SK-N-DZ (cell line): ENCODE data around the gene TRIM17.

ENCODE experiments used
- DNase-seq: peaks from one replicate; pipeline ENCODE4 v3.0.0-alpha.2; 2015; ENCODE audit warnings: low spot score

TRIM17 gene

DNA sequence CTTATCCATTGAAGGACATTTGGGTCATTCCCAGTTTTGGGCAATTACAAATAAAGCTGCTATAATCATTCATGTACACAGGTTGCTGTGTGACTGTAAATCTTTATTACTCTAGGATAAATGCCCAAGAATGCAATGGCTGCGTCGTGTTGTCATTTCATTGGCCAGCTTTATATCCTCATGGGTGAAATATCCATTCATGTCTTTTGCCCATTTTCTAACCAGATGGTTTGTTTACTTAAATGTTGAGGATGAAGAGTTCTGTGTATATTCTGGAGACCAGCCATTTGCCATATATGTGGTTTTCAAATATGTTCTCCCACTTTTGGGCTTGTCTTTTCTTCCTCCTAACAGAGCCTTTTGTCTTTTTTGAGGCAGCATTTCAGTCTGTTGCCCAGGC, 35.3 kb downstream of the TRIM17 start:
- no peak for DNase-seq

DNA sequence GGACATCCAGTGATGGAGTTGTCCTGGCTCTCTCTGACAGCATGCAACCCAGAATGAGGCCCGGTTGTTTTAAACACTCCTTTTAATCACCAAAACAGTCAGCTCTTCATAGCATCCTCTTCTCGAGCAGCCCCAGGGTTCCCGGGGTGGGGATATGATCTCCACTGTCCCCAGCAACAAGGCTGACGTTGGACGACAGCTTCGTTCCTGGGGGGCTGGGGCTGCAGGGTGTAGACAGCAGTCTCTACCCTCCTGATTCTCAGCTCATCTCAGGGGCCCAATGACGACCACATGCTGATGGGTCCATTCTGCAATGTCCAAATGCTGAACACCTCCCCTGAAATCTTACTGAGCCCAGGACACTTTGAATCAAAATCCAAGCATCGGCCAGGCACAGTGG, 37.0 kb downstream of the TRIM17 start:
- DNase-seq = no peak

DNA sequence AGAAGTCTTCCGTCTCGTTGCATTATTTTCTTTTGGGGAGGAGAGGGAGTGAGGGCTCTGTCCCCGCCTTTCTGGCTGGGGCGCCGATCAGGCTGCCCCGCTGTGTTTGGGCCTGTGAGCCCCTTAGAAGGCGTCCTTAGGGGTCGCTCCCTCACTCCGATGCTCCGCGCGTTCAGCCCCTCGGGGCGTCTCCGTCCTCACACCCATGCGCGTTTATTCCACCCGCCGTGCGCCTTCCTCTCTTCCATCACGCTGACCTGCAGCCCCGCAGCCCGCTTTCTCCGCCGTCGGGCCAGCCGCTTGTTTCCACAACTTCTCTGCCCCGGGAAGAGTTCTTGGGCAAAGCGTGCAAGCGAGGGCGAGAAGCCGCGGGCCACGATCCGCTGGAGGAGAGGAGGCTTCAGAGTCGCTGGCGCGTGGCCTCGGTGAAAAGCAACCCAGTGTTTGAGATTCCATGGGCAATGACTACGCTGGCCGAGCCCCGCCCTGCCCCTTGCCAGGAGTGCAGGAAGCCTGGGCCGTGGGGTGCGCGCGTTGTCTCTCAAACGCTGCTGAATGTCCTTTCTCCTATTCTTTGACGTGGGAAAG, 37.7 kb downstream of the TRIM17 start:
- no peak for DNase-seq

DNA sequence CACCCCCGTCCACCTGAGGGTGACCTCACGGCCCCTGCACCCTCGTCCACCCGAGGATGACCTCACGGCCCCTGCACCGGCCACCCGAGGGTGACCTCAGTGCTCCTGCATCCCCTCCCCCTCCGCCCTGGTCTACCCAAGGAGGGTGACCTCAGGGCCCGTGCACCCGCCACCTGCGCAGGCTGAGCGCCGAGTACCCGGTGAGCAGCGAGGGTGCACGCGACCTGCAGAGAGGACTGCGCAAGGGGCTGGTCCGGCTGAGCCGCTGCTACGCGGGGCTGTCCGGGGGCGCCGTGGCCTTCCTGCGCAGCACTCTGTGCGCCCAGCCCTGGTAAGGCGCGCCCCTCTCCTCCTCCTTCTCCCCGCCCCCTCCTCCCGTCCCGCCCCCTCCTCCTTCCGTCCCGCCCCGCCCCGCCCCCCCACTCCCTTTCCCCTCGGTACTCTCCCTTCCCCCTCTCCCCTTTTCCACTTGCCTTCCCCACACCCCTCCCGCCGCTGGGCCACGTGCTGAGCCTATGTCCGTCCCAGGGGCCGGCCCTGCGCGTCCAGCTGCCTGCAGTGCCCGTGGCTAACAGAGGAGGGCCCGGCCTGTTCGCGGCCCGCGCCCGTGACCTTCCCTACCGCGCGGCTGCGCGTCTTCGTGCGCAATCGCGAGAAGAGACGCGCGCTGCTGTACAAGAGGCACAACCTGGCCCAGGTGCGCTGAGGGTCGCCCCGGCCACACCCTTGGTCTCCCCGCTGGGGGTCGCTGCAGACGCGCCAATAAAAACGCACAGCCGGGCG, 38.4 kb downstream of the TRIM17 start:
- peak; percentile 85 for DNase-seq

- DNase-seq = no peak
Measured at GRCh38 chr1:228377664-228378089, 39.0 kb downstream of the TRIM17 start.

DNA sequence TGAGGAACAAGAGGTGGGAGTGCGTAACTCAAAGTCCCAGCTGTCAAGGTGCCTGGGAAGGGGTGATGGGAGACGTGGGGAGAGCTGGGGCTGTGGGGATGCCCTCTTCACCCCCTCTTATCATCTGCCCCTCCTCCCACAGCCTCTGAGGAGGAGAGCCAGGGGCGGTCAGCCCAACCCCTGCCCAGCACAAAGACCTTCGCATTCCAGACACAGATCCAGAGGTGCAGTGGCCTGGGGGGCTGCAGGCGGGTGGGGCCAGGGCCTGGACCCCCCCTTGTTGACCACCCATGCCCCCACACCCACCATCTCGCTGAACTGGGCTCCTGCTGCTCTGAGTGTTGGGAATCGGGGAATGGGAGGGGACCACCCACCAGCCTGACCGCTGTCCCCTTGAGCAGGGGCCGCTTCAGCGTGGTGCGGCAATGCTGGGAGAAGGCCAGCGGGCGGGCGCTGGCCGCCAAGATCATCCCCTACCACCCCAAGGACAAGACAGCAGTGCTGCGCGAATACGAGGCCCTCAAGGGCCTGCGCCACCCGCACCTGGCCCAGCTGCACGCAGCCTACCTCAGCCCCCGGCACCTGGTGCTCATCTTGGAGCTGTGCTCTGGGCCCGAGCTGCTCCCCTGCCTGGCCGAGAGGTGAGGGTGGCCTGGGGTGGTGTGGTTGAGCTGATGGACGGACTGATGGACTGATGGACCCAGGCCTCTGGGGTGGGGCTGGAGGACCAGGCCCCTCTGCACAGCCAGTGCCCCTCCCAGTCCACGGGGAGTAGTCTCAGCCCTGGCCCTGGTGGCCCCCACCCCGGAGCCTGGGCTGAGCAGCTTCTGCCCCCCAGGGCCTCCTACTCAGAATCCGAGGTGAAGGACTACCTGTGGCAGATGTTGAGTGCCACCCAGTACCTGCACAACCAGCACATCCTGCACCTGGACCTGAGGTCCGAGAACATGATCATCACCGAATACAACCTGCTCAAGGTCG, 39.7 kb downstream of the TRIM17 start:
- DNase-seq = no peak

DNA sequence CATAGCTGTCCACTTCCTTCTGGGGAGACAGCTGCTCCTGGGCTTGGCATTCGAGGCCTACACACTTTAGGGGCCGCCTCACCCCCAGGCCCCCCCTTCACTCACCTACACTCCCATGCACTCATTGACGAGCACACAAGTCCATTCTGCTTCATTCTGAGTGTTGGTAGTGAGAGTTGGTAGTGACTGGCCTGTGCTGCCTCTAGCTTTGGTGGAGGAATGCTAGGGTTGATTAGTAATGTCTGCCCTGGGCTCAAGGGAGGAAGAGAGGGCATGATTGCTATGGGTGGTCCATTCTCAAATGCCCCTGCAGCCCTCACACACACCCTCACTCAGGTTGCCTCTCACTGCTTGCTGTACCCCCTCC, 40.4 kb downstream of the TRIM17 start:
- DNase-seq = no peak

- no peak for DNase-seq
Measured at GRCh38 chr1:228375578-228376261, 40.9 kb downstream of the TRIM17 start.

GRCh38 chr1:228374711-228375577, 41.7 kb downstream of the TRIM17 start:
- no peak for DNase-seq

DNA sequence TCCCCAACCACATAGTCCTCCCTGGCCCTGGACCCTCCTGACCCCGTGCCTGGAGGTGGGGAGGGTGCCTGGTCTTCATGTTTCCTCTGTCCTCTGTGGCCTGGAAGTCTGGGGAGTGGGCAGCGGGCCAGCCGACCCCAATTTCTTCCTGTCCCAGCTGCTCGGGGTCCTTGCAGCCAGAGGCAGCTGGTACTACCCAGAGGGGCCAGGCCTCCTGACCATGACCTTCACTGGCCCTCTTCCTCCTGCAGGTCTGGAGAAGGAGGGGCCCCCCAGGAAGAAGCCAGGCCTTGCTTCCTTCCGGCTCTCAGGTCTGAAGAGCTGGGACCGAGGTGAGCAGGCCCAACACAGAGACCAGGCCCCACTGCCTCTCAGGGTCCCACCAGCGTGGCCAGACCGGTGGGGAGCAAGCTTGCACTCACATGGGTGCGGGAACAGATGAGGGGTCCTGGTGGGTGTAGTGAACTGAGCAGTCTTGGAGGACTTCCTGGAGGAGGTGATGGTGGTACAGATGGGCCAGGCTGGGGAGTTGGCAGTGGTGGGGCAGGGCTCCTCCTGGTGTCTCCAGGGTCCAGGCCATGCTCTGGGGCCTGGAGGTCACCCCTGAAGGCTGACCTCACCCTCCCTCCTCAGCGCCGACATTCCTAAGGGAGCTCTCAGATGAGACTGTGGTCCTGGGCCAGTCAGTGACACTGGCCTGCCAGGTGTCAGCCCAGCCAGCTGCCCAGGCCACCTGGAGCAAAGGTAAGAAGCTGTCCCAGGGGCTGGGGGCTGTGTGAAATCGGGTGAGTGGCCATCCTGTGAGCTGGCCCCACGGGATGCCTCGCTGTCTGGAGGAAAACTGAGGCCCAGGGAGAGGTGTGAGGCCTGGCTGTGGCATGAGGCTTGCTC, 42.7 kb downstream of the TRIM17 start:
- DNase-seq = no peak

- no peak for DNase-seq
Measured at GRCh38 chr1:228373004-228373680, 43.5 kb downstream of the TRIM17 start.

DNA sequence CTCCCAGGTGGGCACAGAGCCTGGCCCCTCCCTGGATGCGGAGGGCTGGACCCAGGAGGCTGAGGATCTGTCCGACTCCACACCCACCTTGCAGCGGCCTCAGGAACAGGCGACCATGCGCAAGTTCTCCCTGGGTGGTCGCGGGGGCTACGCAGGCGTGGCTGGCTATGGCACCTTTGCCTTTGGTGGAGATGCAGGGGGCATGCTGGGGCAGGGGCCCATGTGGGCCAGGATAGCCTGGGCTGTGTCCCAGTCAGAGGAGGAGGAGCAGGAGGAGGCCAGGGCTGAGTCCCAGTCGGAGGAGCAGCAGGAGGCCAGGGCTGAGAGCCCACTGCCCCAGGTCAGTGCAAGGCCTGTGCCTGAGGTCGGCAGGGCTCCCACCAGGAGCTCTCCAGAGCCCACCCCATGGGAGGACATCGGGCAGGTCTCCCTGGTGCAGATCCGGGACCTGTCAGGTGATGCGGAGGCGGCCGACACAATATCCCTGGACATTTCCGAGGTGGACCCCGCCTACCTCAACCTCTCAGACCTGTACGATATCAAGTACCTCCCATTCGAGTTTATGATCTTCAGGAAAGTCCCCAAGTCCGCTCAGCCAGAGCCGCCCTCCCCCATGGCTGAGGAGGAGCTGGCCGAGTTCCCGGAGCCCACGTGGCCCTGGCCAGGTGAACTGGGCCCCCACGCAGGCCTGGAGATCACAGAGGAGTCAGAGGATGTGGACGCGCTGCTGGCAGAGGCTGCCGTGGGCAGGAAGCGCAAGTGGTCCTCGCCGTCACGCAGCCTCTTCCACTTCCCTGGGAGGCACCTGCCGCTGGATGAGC, 44.3 kb downstream of the TRIM17 start:
- no peak for DNase-seq

DNA sequence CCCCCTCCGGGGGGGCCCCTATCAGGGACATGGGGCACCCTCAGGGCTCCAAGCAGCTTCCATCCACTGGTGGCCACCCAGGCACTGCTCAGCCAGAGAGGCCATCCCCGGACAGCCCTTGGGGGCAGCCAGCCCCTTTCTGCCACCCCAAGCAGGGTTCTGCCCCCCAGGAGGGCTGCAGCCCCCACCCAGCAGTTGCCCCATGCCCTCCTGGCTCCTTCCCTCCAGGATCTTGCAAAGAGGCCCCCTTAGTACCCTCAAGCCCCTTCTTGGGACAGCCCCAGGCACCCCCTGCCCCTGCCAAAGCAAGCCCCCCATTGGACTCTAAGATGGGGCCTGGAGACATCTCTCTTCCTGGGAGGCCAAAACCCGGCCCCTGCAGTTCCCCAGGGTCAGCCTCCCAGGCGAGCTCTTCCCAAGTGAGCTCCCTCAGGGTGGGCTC, 44.9 kb downstream of the TRIM17 start:
- DNase-seq = no peak

DNA sequence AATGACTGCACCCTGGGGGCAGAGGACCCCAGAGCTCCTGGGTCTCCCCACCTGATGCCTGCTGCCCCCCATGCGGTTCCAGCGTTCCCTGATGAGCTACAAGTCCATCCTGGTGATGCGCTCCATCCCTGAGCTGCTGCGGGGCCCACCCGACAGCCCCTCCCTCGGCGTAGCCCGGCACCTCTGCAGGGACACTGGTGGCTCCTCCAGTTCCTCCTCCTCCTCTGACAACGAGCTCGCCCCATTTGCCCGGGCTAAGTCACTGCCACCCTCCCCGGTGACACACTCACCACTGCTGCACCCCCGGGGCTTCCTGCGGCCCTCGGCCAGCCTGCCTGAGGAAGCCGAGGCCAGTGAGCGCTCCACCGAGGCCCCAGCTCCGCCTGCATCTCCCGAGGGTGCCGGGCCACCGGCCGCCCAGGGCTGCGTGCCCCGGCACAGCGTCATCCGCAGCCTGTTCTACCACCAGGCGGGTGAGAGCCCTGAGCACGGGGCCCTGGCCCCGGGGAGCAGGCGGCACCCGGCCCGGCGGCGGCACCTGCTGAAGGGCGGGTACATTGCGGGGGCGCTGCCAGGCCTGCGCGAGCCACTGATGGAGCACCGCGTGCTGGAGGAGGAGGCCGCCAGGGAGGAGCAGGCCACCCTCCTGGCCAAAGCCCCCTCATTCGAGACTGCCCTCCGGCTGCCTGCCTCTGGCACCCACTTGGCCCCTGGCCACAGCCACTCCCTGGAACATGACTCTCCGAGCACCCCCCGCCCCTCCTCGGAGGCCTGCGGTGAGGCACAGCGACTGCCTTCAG, 45.5 kb downstream of the TRIM17 start:
- no peak for DNase-seq

DNA sequence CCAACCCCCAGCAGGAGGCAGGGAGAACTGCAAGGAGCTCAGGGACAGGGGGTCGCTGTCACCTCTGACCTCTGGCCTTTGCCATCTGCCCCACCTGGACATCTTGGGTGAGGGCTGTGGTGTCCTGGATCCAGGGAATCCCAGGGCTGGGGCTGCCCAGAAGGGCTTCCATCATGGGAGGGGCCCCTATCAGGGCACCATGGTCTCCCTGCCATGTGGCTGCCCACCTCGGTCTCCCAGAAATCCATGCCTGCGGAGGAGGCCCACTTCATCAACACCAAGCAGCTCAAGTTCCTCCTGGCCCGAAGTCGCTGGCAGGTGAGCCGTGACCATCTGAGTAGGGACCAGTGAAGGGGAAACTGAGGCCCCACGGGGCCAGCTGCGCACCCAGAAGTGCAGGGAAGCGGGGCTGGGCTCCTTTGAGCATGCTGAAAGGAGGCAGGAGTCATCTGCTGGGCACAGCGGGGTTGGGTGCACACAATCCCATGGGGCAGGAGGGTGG, 46.2 kb downstream of the TRIM17 start:
- no peak for DNase-seq

DNA sequence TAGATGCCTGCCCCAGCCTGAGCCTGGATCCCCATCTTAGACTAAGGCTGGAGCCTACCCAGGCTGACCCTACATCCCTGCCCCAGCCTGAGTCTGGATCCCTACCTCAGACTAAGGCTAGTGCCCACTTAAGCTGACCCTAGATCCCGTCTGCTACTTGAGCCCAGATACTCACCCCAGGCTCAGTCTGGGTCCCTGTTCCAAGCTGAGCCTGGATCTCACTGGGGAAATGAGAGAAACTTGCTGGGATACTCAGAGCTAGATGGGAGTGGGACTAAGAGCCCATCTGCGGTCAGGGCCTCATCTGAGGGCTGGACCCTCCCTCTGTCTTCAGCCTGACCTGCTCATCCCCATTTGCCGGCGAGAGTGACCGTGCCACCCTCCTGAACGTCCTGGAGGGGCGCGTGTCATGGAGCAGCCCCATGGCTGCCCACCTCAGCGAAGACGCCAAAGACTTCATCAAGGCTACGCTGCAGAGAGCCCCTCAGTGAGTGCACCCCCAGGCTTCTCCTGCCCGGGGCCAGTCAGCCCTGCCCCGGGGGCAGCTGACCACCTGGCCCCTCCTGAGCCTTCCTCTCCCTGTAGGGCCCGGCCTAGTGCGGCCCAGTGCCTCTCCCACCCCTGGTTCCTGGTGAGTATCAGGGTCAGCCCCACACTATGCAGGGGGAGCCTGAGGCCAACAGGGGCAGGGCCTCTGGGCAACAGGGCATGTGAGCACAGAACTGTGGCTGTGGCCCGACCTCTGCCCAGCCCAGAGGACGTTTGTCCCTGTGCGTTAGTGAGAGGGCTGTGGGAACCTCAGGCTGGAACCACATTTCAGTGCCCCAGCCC, 46.8 kb downstream of the TRIM17 start:
- DNase-seq = no peak
